Neutrophil (primary cell): ENCODE measurements around the gene ZNF484.
"Not testable (repeated sequence)": the region's sequence is repeated elsewhere in the genome, so short reads cannot be mapped to it uniquely, and the experiment has no call there.

Source experiments
- H3K27ac ChIP-seq: fragments of 200-600 bp; sonication (generic); 2 replicates; pipeline ENCODE4 v1.5.1; 2016; ENCODE audit warnings: mild to moderate bottlenecking, moderate library complexity
- H3K27me3 ChIP-seq: fragments of 200-600 bp; sonication (generic); 2 replicates; pipeline ENCODE4 v1.6.0; 2016; ENCODE audit warnings: mild to moderate bottlenecking
- H3K36me3 ChIP-seq: fragments of 200-600 bp; sonication (generic); 2 replicates; pipeline ENCODE4 v1.5.1; 2017
- H3K4me1 ChIP-seq, 2 experiments: fragments of 200-600 bp in 1 of 2; sonication (generic) in 1 of 2; 1 replicate in 1 of 2; 2 replicates in 1 of 2; pipeline versions ENCODE4 v1.5.1 to v1.6.1; 2013 to 2016; ENCODE audit warnings: low read depth in 1 of 2, low read length in 1 of 2, mild to moderate bottlenecking in 1 of 2, moderate library complexity in 1 of 2; ENCODE audit not compliant: control insufficient read depth in 1 of 2, insufficient read depth in 1 of 2
- H3K4me3 ChIP-seq, 2 experiments: fragments of 200-600 bp in 1 of 2; sonication (generic) in 1 of 2; 1 replicate in 1 of 2; 2 replicates in 1 of 2; pipeline ENCODE4 v1.5.1; 2013 to 2016; ENCODE audit warnings: low read depth in 1 of 2, low read length in 1 of 2, mild to moderate bottlenecking in 1 of 2, moderate library complexity in 1 of 2
- H3K9me3 ChIP-seq: fragments of 200-600 bp; sonication (generic); 2 replicates; pipeline ENCODE4 v1.5.1; 2016
- TF ChIP-seq, protein P1 (sequence below): fragments of 200-600 bp; sonication (generic); IDR thresholded peaks from 2 replicates; pipeline ENCODE4 v1.5.1; 2016; ENCODE audit warnings: antibody characterized with exemption

The ZNF484 gene

DNA sequence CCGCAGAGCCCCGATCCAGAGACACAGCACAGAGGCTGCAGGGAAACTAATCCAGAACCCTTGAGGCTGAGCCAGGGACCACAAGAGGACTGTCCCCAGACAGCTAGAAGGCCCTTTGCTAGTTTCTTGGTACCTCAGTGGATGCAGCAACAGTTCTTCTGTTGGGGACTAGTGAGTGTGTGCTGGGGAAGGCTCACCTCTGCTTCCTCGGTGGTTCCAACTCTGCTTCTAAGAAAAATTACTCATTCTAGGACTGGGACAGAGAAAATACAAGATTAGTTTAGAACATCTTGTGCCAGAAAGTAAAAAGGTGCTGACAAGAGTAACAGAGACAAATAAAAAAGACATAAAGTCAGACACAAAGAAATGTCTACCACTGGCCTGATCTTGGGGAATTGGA is 19.5 kb upstream of the ZNF484 start:
- TF ChIP-seq, protein P1, sequence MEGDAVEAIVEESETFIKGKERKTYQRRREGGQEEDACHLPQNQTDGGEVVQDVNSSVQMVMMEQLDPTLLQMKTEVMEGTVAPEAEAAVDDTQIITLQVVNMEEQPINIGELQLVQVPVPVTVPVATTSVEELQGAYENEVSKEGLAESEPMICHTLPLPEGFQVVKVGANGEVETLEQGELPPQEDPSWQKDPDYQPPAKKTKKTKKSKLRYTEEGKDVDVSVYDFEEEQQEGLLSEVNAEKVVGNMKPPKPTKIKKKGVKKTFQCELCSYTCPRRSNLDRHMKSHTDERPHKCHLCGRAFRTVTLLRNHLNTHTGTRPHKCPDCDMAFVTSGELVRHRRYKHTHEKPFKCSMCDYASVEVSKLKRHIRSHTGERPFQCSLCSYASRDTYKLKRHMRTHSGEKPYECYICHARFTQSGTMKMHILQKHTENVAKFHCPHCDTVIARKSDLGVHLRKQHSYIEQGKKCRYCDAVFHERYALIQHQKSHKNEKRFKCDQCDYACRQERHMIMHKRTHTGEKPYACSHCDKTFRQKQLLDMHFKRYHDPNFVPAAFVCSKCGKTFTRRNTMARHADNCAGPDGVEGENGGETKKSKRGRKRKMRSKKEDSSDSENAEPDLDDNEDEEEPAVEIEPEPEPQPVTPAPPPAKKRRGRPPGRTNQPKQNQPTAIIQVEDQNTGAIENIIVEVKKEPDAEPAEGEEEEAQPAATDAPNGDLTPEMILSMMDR, result no peak
- H3K4me1 ChIP-seq, result no peaks in the 10 kb centered on the region
- no peaks in the 10 kb centered on the region for H3K36me3 ChIP-seq
- no peaks in the 10 kb centered on the region for H3K27me3 ChIP-seq
- no peaks in the 10 kb centered on the region for H3K9me3 ChIP-seq
- no peak overlapping the region for H3K27ac ChIP-seq
- H3K4me3 ChIP-seq, result no peak overlapping the region

DNA sequence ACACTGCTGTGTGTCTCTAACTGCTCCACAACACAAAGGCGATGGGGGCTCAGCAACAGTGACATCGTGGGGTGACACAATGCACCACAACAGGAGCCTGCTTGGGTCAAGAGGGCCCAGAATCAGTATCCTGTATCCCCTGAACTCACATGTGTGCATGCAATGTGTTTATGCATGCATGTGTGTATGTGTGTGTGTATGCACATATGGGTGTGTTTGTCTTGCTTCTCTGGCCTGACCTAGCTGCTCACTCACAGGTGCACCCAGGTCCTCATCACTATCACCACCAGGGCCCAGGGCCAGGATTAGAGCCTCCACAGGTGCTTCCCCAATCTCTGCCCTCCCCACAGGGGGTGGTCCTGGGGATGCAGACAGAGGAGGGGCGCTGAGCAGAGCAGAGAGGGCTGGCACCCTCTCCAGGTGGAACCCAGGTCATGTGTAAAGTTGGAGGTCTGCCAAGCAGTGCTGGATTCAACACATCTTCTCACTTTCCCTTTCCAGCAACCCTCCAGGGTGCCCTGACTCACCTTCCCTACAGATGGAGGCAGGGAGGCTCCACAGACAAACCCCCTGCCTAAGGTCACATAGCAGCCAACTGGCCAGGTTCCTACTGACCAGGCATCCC is 18.1 kb upstream of the ZNF484 start:
- H3K4me1 ChIP-seq, result no peaks in the 10 kb centered on the region
- no peaks in the 10 kb centered on the region for H3K36me3 ChIP-seq
- no peaks in the 10 kb centered on the region for H3K9me3 ChIP-seq
- H3K27ac ChIP-seq, result no peak overlapping the region
- H3K4me3 ChIP-seq, result no peak overlapping the region
- no peaks in the 10 kb centered on the region for H3K27me3 ChIP-seq
- TF ChIP-seq, protein P1, result no peak

DNA sequence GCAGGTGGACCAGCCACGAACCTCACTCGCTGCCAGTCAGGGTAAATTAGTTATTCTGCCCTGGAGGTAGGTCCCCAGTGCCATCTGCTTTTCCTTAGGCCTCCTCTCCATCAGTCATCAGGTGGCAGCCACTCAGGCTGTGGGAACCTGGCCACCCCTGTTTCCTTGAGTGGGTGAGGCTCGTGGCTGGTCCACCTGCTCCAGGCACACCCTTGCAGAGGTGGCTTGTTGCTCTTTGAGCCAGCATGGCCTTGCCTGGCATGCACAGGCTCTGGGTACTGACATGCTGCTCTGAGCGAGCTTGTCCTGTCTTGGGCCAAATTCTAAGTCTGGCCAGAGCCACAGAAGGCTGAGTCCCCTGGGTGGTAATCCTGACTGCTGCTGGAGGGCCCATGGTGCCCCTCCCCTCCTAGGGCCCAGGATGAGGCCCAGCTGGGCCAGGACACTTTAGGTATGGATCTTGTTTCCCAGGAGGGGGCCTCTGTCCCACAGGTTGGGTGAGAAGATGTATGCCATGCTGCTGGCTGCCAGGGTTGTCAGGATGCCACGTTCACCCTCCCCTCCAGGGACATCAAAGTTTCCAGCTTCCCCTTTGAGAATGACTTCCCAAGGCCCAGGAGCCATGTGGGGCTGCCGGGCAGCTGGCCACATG is 17.0 kb upstream of the ZNF484 start:
- H3K4me1 ChIP-seq, result no peaks in the 10 kb centered on the region
- H3K27ac ChIP-seq, result no peak overlapping the region
- H3K9me3 ChIP-seq, result no peaks in the 10 kb centered on the region
- TF ChIP-seq, protein P1, result no peak
- no peaks in the 10 kb centered on the region for H3K36me3 ChIP-seq
- no peak overlapping the region for H3K4me3 ChIP-seq
- no peaks in the 10 kb centered on the region for H3K27me3 ChIP-seq

DNA sequence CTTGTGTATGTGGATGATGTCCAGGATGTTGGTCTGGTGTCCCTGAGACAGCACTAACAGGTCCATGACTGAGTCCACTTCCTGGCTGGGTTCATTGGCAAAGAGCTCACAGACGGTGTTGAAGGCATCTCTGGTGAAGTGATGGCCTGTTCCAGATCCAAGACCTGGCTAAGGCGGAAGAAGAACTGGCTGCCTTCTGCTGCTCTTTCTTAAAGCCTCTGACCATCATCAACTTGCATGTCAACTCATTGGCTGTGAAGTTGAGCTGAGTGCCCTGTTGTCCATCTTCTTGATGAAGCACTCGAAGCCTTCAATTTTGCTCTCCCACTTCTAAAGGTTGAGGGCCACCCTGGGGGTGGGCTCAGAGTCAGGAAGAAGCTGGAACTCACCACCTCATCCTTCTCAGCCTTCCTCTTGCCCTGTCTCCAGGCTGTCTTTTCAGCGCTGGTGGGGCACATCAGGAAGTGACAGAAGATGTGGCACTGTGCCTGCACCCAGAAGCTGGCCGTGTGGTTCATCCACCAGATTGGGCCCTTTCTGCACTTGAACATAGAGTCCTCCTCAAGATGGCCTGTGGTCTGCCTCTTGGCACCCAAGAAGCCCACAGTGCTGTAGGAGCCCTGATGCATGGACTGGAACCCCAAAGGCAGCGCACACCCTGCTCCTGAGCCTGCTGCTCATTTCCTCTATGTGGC is 16.2 kb upstream of the ZNF484 start:
- not testable (repeated sequence) for H3K9me3 ChIP-seq, H3K27me3 ChIP-seq, H3K4me3 ChIP-seq, H3K36me3 ChIP-seq, H3K27ac ChIP-seq, H3K4me1 ChIP-seq

DNA sequence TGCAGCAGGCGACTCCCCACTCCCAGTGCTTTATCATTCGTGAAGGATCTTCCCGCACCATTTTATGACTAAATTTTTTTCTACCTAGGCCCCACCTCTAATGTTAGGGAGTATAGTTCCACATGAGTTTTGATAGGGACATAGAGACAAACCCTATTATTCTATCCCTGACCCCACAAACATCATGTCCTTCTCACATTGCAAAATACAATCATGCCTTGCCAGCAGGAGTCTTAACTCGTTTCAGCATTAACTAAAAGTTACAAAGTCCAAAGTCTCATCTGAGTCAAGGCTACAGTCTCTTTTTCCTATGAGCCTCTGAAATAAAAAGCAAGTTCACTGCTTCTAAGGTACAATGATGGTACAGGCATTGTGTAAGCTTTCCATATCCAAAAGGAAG is 14.4 kb upstream of the ZNF484 start:
- H3K4me3 ChIP-seq, H3K27ac ChIP-seq, H3K4me1 ChIP-seq, H3K36me3 ChIP-seq, H3K9me3 ChIP-seq: not testable (repeated sequence)
- peaks cover 21% of the 10 kb centered on the region for H3K27me3 ChIP-seq

DNA sequence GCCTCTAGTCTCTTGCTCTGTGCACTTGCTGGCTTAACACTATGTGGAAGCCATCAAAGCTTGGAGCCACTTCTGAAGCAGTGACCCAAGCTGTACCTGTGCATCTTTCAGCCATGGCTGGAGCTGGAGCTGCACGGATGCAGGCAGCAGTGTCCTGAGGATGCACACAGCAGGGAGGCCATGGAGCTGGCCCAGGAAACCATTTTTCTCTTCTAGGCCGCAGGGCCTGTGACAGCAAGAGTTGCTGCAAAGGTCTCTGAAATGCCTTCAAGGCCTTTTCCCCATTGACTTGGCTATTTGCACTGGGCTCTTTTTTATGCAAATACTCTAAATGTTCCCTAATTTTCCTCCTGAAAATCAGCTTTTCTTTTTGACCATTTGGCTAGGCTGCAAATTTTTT is 12.9 kb upstream of the ZNF484 start:
- Histone ChIP-seq H3K27ac (no peak overlapping the region), H3K27me3 (peaks cover 35% of the 10 kb centered on the region), H3K4me1 (no peaks in the 10 kb centered on the region), H3K36me3 (no peaks in the 10 kb centered on the region), H3K9me3 (no peaks in the 10 kb centered on the region), H3K4me3 (no peak overlapping the region)
- TF ChIP-seq, protein P1, result no peak
